ENCODE measurements around the gene EPB41L5.

GRCh38 chr2:120064664-120065063 lies 51.8 kb downstream of the EPB41L5 start:
- no peak for TF ChIP-seq CGGBP1 (CRISPR knock-in tag; IDR thresholded peaks at IDR 0.05)
- no peak for TF ChIP-seq ELF1 (tag; IDR thresholded peaks at IDR 0.05)
- TF ChIP-seq E2F1 (CRISPR knock-in tag; IDR thresholded peaks at IDR 0.05): no peak
- no peak for TF ChIP-seq CUX1 (CRISPR knock-in tag; IDR thresholded peaks at IDR 0.05)
